MM.1S (cell line): ENCODE measurements around the gene NAB1.

Experiments
- DNase-seq: peaks from one replicate; pipeline ENCODE4 v3.0.0-alpha.2; 2015
- H2AFZ ChIP-seq: fragments of 300-600 bp; sonication (generic); 2 replicates; pipeline ENCODE4 v1.6.0; 2016; ENCODE audit warnings: antibody characterized with exemption, low read length
- H3F3A ChIP-seq: fragments of 300-600 bp; sonication (generic); 2 replicates; pipeline ENCODE4 v1.6.1; 2016; ENCODE audit warnings: mild to moderate bottlenecking, antibody characterized with exemption, low read length, moderate library complexity, mixed read lengths; ENCODE audit not compliant: insufficient read depth
- H3K27ac ChIP-seq: fragments of 300-600 bp; sonication (generic); 2 replicates; pipeline ENCODE4 v1.5.1; 2016; ENCODE audit warnings: mild to moderate bottlenecking, low read length
- H3K27me3 ChIP-seq: fragments of 300-600 bp; sonication (generic); replicated peaks from 2 replicates; pipeline ENCODE4 v1.6.0; 2016; ENCODE audit warnings: low read length; ENCODE audit not compliant: insufficient read depth
- H3K36me3 ChIP-seq: fragments of 300-600 bp; sonication (generic); replicated peaks from 2 replicates; pipeline ENCODE4 v1.6.1; 2016; ENCODE audit warnings: mild to moderate bottlenecking, low read length, mixed read lengths; ENCODE audit not compliant: insufficient read depth
- H3K4me1 ChIP-seq: fragments of 300-600 bp; sonication (generic); 2 replicates; pipeline ENCODE4 v1.6.1; 2016; ENCODE audit warnings: low read length, mixed read lengths
- H3K4me2 ChIP-seq: fragments of 300-600 bp; sonication (generic); 2 replicates; pipeline ENCODE4 v1.6.0; 2016; ENCODE audit warnings: low read depth, low read length
- H3K4me3 ChIP-seq: fragments of 300-600 bp; sonication (generic); 2 replicates; pipeline ENCODE4 v1.5.1; 2016; ENCODE audit warnings: low read length, mixed read lengths
- H3K79me2 ChIP-seq: fragments of 300-600 bp; sonication (generic); 2 replicates; pipeline ENCODE4 v1.6.1; 2016; ENCODE audit warnings: mixed run types, low read length, mixed read lengths
- H3K9ac ChIP-seq: fragments of 300-600 bp; sonication (generic); 2 replicates; pipeline ENCODE4 v1.6.1; 2016; ENCODE audit warnings: low read length, mixed read lengths
- H3K9me2 ChIP-seq: fragments of 300-600 bp; sonication (generic); replicated peaks from 2 replicates; pipeline ENCODE4 v1.6.1; 2016; ENCODE audit warnings: mild to moderate bottlenecking, low read length, mixed read lengths; ENCODE audit not compliant: insufficient read depth
- H3K9me3 ChIP-seq: fragments of 300-600 bp; sonication (generic); replicated peaks from 2 replicates; pipeline ENCODE4 v1.6.1; 2016; ENCODE audit warnings: mild to moderate bottlenecking, low read length, mixed read lengths; ENCODE audit not compliant: insufficient read depth
- H4K20me1 ChIP-seq: fragments of 300-600 bp; sonication (generic); 2 replicates; pipeline ENCODE4 v1.6.1; 2016; ENCODE audit warnings: mild to moderate bottlenecking, low read length, moderate library complexity, mixed read lengths; ENCODE audit not compliant: insufficient read depth
- EZH2 ChIP-seq: fragments of 300-600 bp; sonication (generic); optimal IDR thresholded peaks from 2 replicates; pipeline ENCODE3; 2017; ENCODE audit warnings: low read depth, mild to moderate bottlenecking, antibody characterized with exemption, low read length, mixed read lengths
- EZH2phosphoT487 ChIP-seq: fragments of 300-600 bp; sonication (generic); IDR thresholded peaks from 2 replicates; pipeline ENCODE4 v1.6.1; 2018; ENCODE audit warnings: antibody characterized with exemption, low read length
- TF ChIP-seq, protein P1 (sequence below): fragments of 300-600 bp; sonication (generic); IDR thresholded peaks from 2 replicates; pipeline ENCODE4 v1.5.1; 2016; ENCODE audit warnings: antibody characterized with exemption, low read length, mixed read lengths

Gene NAB1

DNA sequence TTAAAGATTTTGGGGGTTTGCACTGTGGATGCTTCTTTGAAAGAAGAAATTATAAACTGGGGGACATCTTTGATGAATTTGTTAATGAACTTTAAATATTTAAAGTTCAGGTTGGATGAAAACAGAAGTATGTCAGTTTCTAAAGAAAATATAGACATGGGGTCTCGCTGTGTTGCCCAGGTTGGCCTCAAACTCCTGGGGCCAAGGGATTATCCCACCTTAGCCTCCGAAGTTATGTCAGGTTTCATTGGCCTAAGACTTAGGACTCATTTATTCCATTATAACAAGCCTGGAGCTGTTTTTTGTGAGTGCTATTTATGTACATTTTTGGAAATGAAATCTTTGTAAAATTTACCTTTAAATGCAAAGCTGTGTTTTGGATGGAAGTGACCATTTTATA is 2.5 kb downstream of the NAB1 start:
- Histone ChIP-seq H3K27ac (no peak overlapping the region), H3K9ac (no peak overlapping the region), H2AFZ (no peak overlapping the region), H3K9me3 (no peaks in the 10 kb centered on the region), H3K36me3 (no peaks in the 10 kb centered on the region), H3F3A (no peaks in the 10 kb centered on the region), H3K79me2 (peaks cover 58% of the 10 kb centered on the region), H3K27me3 (no peaks in the 10 kb centered on the region), H3K4me3 (no peak overlapping the region), H3K4me1 (no peaks in the 10 kb centered on the region), H3K4me2 (no peak overlapping the region), H4K20me1 (no peaks in the 10 kb centered on the region), H3K9me2 (no peaks in the 10 kb centered on the region)
- no peak for DNase-seq
- TF ChIP-seq, protein P1, sequence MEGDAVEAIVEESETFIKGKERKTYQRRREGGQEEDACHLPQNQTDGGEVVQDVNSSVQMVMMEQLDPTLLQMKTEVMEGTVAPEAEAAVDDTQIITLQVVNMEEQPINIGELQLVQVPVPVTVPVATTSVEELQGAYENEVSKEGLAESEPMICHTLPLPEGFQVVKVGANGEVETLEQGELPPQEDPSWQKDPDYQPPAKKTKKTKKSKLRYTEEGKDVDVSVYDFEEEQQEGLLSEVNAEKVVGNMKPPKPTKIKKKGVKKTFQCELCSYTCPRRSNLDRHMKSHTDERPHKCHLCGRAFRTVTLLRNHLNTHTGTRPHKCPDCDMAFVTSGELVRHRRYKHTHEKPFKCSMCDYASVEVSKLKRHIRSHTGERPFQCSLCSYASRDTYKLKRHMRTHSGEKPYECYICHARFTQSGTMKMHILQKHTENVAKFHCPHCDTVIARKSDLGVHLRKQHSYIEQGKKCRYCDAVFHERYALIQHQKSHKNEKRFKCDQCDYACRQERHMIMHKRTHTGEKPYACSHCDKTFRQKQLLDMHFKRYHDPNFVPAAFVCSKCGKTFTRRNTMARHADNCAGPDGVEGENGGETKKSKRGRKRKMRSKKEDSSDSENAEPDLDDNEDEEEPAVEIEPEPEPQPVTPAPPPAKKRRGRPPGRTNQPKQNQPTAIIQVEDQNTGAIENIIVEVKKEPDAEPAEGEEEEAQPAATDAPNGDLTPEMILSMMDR, result no peak
- TF ChIP-seq EZH2phosphoT487, result no peak
- TF ChIP-seq EZH2, result no peak

DNA sequence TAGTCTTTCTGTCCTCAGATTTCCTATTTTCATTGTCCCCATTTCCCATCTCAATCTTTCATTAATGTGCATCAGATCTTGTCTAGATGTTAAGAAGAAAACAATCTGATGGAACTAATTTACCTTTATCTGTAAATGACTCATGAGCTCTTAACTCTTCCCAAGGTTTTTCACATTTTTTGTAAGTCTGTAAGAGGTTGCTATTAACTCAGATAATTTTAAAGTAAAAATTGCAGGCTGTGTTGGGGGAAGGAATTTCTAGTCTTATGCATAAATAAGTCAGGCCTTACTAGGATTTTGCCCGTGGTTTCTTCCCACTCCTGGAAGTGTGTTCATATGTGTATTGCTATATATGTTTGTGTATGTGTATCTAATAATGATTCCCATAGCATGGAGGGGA is 4.3 kb downstream of the NAB1 start:
- no peaks in the 10 kb centered on the region for H3K9me3 ChIP-seq
- H3K4me3 ChIP-seq, result no peak overlapping the region
- no peak overlapping the region for H2AFZ ChIP-seq
- H4K20me1 ChIP-seq, result no peaks in the 10 kb centered on the region
- H3F3A ChIP-seq, result no peaks in the 10 kb centered on the region
- DNase-seq, result no peak
- H3K9me2 ChIP-seq, result no peaks in the 10 kb centered on the region
- no peak overlapping the region for H3K27ac ChIP-seq
- H3K36me3 ChIP-seq, result no peaks in the 10 kb centered on the region
- H3K27me3 ChIP-seq, result no peaks in the 10 kb centered on the region
- peaks cover 65% of the 10 kb centered on the region for H3K79me2 ChIP-seq
- no peak overlapping the region for H3K9ac ChIP-seq
- TF ChIP-seq EZH2 (no peak), EZH2phosphoT487 (no peak)
- TF ChIP-seq, protein P1, result no peak
- H3K4me2 ChIP-seq, result no peak overlapping the region
- H3K4me1 ChIP-seq, result no peaks in the 10 kb centered on the region

DNA sequence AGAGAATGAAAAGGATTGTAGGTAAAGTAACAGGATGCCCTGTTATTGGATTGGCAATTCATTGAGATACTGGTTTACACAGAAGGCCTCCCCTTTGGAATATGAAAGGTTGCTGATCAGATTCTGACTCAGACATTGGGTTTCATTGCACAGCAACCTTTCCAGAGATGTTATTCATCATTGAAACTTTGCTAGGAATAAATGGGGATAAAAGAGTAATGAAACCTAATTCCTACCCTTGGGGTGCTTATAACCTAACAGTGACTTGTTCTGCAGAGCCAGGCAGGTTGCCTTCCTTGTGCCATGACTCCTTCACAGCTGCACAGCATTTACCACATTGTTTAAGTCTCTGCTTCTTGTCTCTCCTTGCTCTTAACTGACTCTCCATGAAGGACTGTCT is 5.0 kb downstream of the NAB1 start:
- TF ChIP-seq EZH2phosphoT487, result no peak
- TF ChIP-seq, protein P1, result no peak
- peaks cover 70% of the 10 kb centered on the region for H3K79me2 ChIP-seq
- H3K4me3 ChIP-seq, result no peak overlapping the region
- no peaks in the 10 kb centered on the region for H4K20me1 ChIP-seq
- no peak overlapping the region for H3K9ac ChIP-seq
- H3K4me1 ChIP-seq, result no peaks in the 10 kb centered on the region
- H3K4me2 ChIP-seq, result no peak overlapping the region
- H3K27ac ChIP-seq, result no peak overlapping the region
- DNase-seq, result no peak
- H3K9me2 ChIP-seq, result no peaks in the 10 kb centered on the region
- H3K36me3 ChIP-seq, result no peaks in the 10 kb centered on the region
- H3K9me3 ChIP-seq, result no peaks in the 10 kb centered on the region
- H2AFZ ChIP-seq, result no peak overlapping the region
- H3F3A ChIP-seq, result no peaks in the 10 kb centered on the region
- no peaks in the 10 kb centered on the region for H3K27me3 ChIP-seq

DNA sequence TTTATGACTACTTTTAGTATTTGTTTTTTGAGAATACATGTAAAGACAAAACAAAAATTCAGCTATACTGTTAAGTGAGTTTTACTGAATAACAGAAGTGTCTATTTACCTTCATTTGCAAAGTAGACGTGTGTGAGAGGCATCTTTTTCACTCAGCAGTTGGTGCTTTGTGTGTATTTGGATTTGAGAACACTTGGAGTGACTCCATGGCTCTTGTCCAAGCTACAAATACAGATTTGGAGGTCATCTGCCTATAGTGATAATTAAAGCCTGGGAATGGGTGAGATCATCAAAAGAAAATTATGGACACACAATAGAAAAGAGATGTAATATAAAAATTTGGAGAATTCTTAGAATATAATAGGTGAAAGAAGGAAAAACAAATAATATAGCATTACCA is 6.2 kb downstream of the NAB1 start:
- H3K27ac ChIP-seq, result no peak overlapping the region

More for the DNA sequence above, 6.2 kb downstream of the NAB1 start:
- DNase-seq, result no peak
- Histone ChIP-seq H3K9ac (no peak overlapping the region), H3K4me1 (no peaks in the 10 kb centered on the region), H3K79me2 (peaks cover 67% of the 10 kb centered on the region), H3K4me3 (no peak overlapping the region), H3K9me2 (no peaks in the 10 kb centered on the region), H3K9me3 (no peaks in the 10 kb centered on the region), H4K20me1 (no peaks in the 10 kb centered on the region), H3K36me3 (0 out of 2 replicates have a peak, but pooled peaks cover 5% of the 10 kb centered on the region), H3F3A (no peaks in the 10 kb centered on the region), H3K4me2 (no peak overlapping the region), H2AFZ (no peak overlapping the region), H3K27me3 (no peaks in the 10 kb centered on the region)
- TF ChIP-seq EZH2, result no peak
- TF ChIP-seq, protein P1, result no peak
- TF ChIP-seq EZH2phosphoT487, result no peak
